ENCODE results near the gene ASAP2.

Gene ASAP2

GRCh38 chr2:9275399-9275798, 68.8 kb downstream of the ASAP2 start:
- DNase-seq (ENCODE audit: low spot score), result no peak

GRCh38 chr2:9276074-9276473, 69.5 kb downstream of the ASAP2 start:
- DNase-seq (ENCODE audit: low spot score), result no peak

GRCh38 chr2:9276901-9277451, 70.4 kb downstream of the ASAP2 start:
- DNase-seq (ENCODE audit: low spot score), result no peak

GRCh38 chr2:9278439-9278838, 71.8 kb downstream of the ASAP2 start:
- DNase-seq (ENCODE audit: low spot score), result no peak

GRCh38 chr2:9279426-9279825, 72.8 kb downstream of the ASAP2 start:
- no peak for DNase-seq (ENCODE audit: low spot score)

GRCh38 chr2:9280224-9280623, 73.6 kb downstream of the ASAP2 start:
- DNase-seq (ENCODE audit: low spot score), result no peak

- DNase-seq (ENCODE audit: low spot score), result no peak
These were observed 74.5 kb downstream of the ASAP2 start for GRCh38 chr2:9281145-9281544.

- DNase-seq (ENCODE audit: low spot score), result no peak
These were observed 75.8 kb downstream of the ASAP2 start for GRCh38 chr2:9282128-9283112.

- DNase-seq (ENCODE audit: low spot score), result no peak
These were observed 78.1 kb downstream of the ASAP2 start for GRCh38 chr2:9284521-9285297.

GRCh38 chr2:9285385-9285920, 78.8 kb downstream of the ASAP2 start:
- DNase-seq (ENCODE audit: low spot score), result no peak

- no peak for DNase-seq (ENCODE audit: low spot score)
These were observed 79.3 kb downstream of the ASAP2 start for GRCh38 chr2:9285921-9286320.

- DNase-seq (ENCODE audit: low spot score), result no peak
These were observed 80.2 kb downstream of the ASAP2 start for GRCh38 chr2:9286554-9287399.

- no peak for DNase-seq (ENCODE audit: low spot score)
These were observed 80.9 kb downstream of the ASAP2 start for GRCh38 chr2:9287400-9288045.

GRCh38 chr2:9288233-9288632, 81.6 kb downstream of the ASAP2 start:
- no peak for DNase-seq (ENCODE audit: low spot score)

- no peak for DNase-seq (ENCODE audit: low spot score)
These were observed 82.2 kb downstream of the ASAP2 start for GRCh38 chr2:9288681-9289338.

GRCh38 chr2:9291331-9291730, 84.7 kb downstream of the ASAP2 start:
- DNase-seq (ENCODE audit: low spot score), result no peak

GRCh38 chr2:9291866-9292265, 85.3 kb downstream of the ASAP2 start:
- DNase-seq (ENCODE audit: low spot score), result no peak

- no peak for DNase-seq (ENCODE audit: low spot score)
These were observed 85.8 kb downstream of the ASAP2 start for GRCh38 chr2:9292426-9292825.

- no peak for DNase-seq (ENCODE audit: low spot score)
These were observed 88.2 kb downstream of the ASAP2 start for GRCh38 chr2:9294764-9295163.

- no peak for DNase-seq (ENCODE audit: low spot score)
These were observed 89.9 kb downstream of the ASAP2 start for GRCh38 chr2:9296559-9296958.

All from HuH-7 (cell line).